ENCODE results near the gene BOD1.
A peak's percentile ranks its signal among the peaks of the same experiment; 100 is the strongest.

The BOD1 gene

GRCh38 chr5:173616577-173617118 lies at the start of gene BOD1:
TSS of gene BOD1 (minus strand) at chr5:173616650. CDS start at chr5:173616436, 214 bp downstream.
- peak; percentile 91 for DNase-seq

- DNase-seq: no peak
Measured at GRCh38 chr5:173665326-173665725, 48.9 kb upstream of the BOD1 start.

- DNase-seq: no peak
Measured at GRCh38 chr5:173664154-173664526, 47.7 kb upstream of the BOD1 start.

- no peak for DNase-seq
Measured at GRCh38 chr5:173663352-173664153, 47.1 kb upstream of the BOD1 start.

- DNase-seq: no peak
Measured at GRCh38 chr5:173662581-173663351, 46.3 kb upstream of the BOD1 start.

- no peak for DNase-seq
Measured at GRCh38 chr5:173660481-173661280, 44.2 kb upstream of the BOD1 start.

- DNase-seq: no peak
Measured at GRCh38 chr5:173659423-173659822, 43.0 kb upstream of the BOD1 start.

GRCh38 chr5:173657741-173658356 lies 41.4 kb upstream of the BOD1 start:
- DNase-seq: no peak

GRCh38 chr5:173655196-173655797 lies 38.8 kb upstream of the BOD1 start:
- DNase-seq: no peak

GRCh38 chr5:173653822-173654523 lies 37.5 kb upstream of the BOD1 start:
- DNase-seq: no peak

GRCh38 chr5:173648308-173648866 lies 31.9 kb upstream of the BOD1 start:
- no peak for DNase-seq

- no peak for DNase-seq
Measured at GRCh38 chr5:173646692-173647091, 30.2 kb upstream of the BOD1 start.

GRCh38 chr5:173645890-173646574 lies 29.6 kb upstream of the BOD1 start:
- DNase-seq: no peak

- DNase-seq: no peak
Measured at GRCh38 chr5:173645437-173645807, 29.0 kb upstream of the BOD1 start.

GRCh38 chr5:173644673-173645436 lies 28.4 kb upstream of the BOD1 start:
- no peak for DNase-seq

GRCh38 chr5:173643964-173644363 lies 27.5 kb upstream of the BOD1 start:
- DNase-seq: no peak

GRCh38 chr5:173642895-173643481 lies 26.5 kb upstream of the BOD1 start:
- DNase-seq: no peak

- no peak for DNase-seq
Measured at GRCh38 chr5:173642191-173642816, 25.9 kb upstream of the BOD1 start.
